ENCODE results near the gene HOXB8.

Gene HOXB8

GRCh38 chr17:48567209-48567608, 47.9 kb downstream of the HOXB8 start:
- no peak for DNase-seq

GRCh38 chr17:48566717-48567116, 48.4 kb downstream of the HOXB8 start:
- no peak for DNase-seq

- DNase-seq = no peak
Observed at GRCh38 chr17:48565925-48566710, 49.0 kb downstream of the HOXB8 start.

DNA sequence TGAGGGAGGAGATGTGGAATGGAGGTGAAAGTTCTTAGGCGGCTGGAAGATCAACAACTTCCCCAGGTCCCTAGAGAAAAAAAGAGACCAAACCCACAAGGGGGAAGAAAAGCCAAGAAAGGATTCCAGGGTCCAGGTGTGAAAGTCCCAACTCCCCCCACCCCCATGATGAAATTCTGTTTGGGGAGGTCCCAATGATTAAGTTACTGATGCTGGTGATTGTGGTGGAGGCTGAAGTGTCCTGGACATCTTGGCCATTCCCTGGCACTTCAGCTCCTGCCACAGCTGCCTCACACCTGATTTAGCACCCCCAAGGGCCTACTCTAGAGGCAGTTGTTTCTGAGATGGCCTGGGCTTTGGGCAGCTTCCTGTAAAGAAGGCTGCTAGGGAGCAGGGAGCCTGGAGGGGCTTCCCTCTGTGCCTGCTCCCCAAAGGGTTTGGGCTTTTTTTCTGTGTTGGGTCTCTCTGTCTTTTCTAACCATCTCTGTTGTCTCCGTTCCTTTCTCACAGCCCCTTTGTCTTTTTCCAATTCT, 50.0 kb downstream of the HOXB8 start:
- DNase-seq = no peak

- DNase-seq = no peak
Observed at GRCh38 chr17:48564188-48565021, 50.7 kb downstream of the HOXB8 start.

DNA sequence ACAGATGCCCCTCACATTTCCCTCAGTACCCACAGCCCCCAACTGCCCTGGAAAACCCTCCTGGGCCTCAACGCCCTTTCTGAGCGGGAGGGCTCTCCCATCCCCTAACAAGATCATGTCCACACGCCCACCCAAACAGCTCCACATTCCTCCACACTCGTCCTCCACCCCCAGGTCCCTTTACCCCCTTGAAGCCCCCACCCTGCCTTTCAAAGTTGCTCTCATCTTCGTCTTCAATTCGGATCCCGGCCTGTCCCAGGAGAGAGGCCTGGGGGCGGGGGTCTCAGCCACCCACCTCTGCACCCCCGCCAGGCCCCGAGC, 51.3 kb downstream of the HOXB8 start:
- no peak for DNase-seq

DNA sequence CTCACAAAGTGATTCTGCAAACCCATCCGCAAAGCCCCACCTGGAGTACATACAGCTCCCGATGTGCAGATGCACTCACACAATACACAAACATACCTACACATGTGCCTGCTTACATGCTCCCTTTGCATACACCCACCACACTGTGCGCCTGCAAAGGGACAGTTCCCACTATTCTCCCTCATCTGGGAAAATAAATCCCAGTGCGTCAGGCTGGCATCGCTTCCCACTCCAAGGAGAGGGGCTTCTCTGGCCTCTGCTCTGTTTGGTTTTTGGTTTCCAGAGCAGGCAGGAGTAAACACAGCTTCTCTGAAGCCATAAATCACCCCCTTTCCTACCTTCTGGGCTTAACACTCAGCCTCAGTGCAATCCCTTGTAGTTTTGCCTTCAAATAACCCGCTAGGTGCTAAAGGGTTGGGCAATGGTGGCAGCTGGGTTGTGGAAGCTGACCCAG, 51.7 kb downstream of the HOXB8 start:
- DNase-seq = no peak

DNA sequence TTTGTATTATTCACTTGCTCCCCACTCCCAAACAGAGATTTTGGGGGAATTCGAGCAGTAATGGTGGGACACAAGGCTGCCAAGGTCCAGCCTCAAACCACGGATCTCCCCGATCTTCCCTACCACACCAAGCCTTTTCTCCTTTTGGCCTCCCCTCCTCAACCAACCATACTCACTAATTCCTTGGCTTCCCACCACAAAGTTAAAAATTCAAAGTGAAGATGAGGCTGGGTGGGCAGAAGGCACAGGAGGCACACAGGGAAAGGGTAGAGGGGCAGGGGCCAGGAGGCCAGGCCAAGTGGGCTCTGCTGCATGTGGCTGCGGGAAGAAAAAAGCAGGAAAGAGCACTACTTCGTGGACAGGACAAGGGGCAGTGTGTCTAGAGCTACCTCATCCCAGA, 52.2 kb downstream of the HOXB8 start:
- no peak for DNase-seq
